GM10248 (cell line): ENCODE measurements around the gene UBR3.
"Not testable (repeated sequence)": the region's sequence is repeated elsewhere in the genome, so short reads cannot be mapped to it uniquely, and the experiment has no call there.

Source experiments
- CTCF ChIA-PET: fragments of 300-600 bp; sonication (Branson Sonifier 250); formaldehyde crosslinking; extraction: SDS; loops from one replicate; lab custom pipeline; 2021; ENCODE audit warnings: antibody characterized with exemption; lab: Yijun Ruan, JAX
- POLR2A ChIA-PET: fragments of 350-650 bp; sonication (Branson Sonifier 250); formaldehyde crosslinking; extraction: SDS; loops from one replicate; lab custom pipeline; 2020; ENCODE audit warnings: antibody characterized with exemption; lab: Yijun Ruan, JAX
- DNase-seq: peaks from one replicate; pipeline ENCODE4 v3.0.0; 2012; ENCODE audit errors: extremely low spot score
- CTCF ChIP-seq: IDR thresholded peaks from 2 replicates; pipeline ENCODE4 v1.5.1; 2012; ENCODE audit warnings: mild to moderate bottlenecking, low read depth; ENCODE audit errors: extremely low read depth, missing control alignments, control extremely low read depth

The UBR3 gene

GRCh38 chr2:169955940-169956339 lies 128.7 kb downstream of the UBR3 start:
- TF ChIP-seq CTCF, result no peak
- DNase-seq, result no peak
- POLR2A ChIA-PET, result no interaction called here
- CTCF ChIA-PET, result interaction anchor here (1.4 kb wide), 1 partner anchor 25 kb away, joined by 3 read pairs; no protein-coding TSS in a partner anchor

GRCh38 chr2:169957219-169957618 lies 130.0 kb downstream of the UBR3 start:
- CTCF ChIA-PET, POLR2A ChIA-PET, DNase-seq: not testable (repeated sequence)

- no peak for TF ChIP-seq CTCF
- ChIA-PET CTCF (no interaction called here), POLR2A (no interaction called here)
- DNase-seq, result no peak
These were observed 134.7 kb downstream of the UBR3 start for GRCh38 chr2:169961911-169962310.

- CTCF ChIA-PET, result interaction anchor here (0.8 kb wide), 1 partner anchor 19 kb away, joined by 3 read pairs; no protein-coding TSS in a partner anchor
- POLR2A ChIA-PET, result no interaction called here
- DNase-seq, result no peak
- no peak for TF ChIP-seq CTCF
These were observed 136.5 kb downstream of the UBR3 start for GRCh38 chr2:169963786-169964185.

GRCh38 chr2:169964740-169965139 lies 137.5 kb downstream of the UBR3 start:
- DNase-seq, result no peak
- ChIA-PET CTCF (interaction anchor here (0.8 kb wide), 1 partner anchor 20 kb away, joined by 3 read pairs; no protein-coding TSS in a partner anchor), POLR2A (no interaction called here)
- no peak for TF ChIP-seq CTCF

GRCh38 chr2:169965495-169965894 lies 138.2 kb downstream of the UBR3 start:
- ChIA-PET POLR2A (no interaction called here), CTCF (no interaction called here)
- no peak for DNase-seq
- no peak for TF ChIP-seq CTCF

GRCh38 chr2:169966454-169966853 lies 139.2 kb downstream of the UBR3 start:
- TF ChIP-seq CTCF, result no peak
- CTCF ChIA-PET, result no interaction called here

More at GRCh38 chr2:169966454-169966853, 139.2 kb downstream of the UBR3 start:
- DNase-seq, result no peak
- POLR2A ChIA-PET, result no interaction called here
